IMR-90 (cell line): ENCODE data around the gene NEK4. TPM values are rescaled to one million over a fixed set of nuclear protein-coding genes. Genes with fewer than 3 reads are reported as not detected.

Experiments used
- ATAC-seq: fragments of 200-7000 bp; cut with Tn5 transposase; 2 replicates; pipeline ENCODE4 v1.9.1; 2020; ENCODE audit warnings: low read depth, mild to moderate bottlenecking, moderate library complexity
- BruUV-seq: library from RNA; stranded (reverse); fragments of 400-500 nt; replicated peaks from 2 replicates; lab custom pipeline; 2021; lab: Mats Ljungman, UMichigan
- CTCF ChIA-PET: fragments of 300-600 bp; formaldehyde crosslinking; extraction: SDS; loops from one replicate; lab custom pipeline; 2021; ENCODE audit warnings: antibody characterized with exemption; lab: Yijun Ruan, JAX
- POLR2A ChIA-PET: fragments of 300-600 bp; sonication (Branson Sonifier 250); formaldehyde crosslinking; loops from one replicate; lab custom pipeline; 2022; ENCODE audit warnings: antibody characterized with exemption; ENCODE audit not compliant: unreplicated experiment; lab: Charles Lee
- DNase-seq: peaks from one replicate; pipeline ENCODE4 v3.0.0; 2013
- H2AFZ ChIP-seq: replicated peaks from 2 replicates; pipeline ENCODE3; 2013; ENCODE audit warnings: low read length, mild to moderate bottlenecking; ENCODE audit not compliant: poor library complexity
- H2AK5ac ChIP-seq: 2 replicates; pipeline ENCODE4 v1.6.1; 2013; ENCODE audit warnings: low read depth, low read length, inconsistent platforms
- H2AK9ac ChIP-seq: replicated peaks from 2 replicates; pipeline ENCODE3; 2013; ENCODE audit warnings: mild to moderate bottlenecking, low read depth, low read length, moderate library complexity; ENCODE audit not compliant: poor library complexity
- H2BK120ac ChIP-seq: 2 replicates; pipeline ENCODE4 v1.6.1; 2013; ENCODE audit warnings: low read depth, low read length, inconsistent platforms
- H2BK15ac ChIP-seq: 3 replicates; pipeline ENCODE4 v1.6.1; 2013; ENCODE audit warnings: low read depth, low read length, inconsistent platforms
- H2BK20ac ChIP-seq: 2 replicates; pipeline ENCODE4 v1.6.1; 2013; ENCODE audit warnings: low read depth, mild to moderate bottlenecking, inconsistent platforms, low read length, moderate library complexity
- H2BK5ac ChIP-seq: 2 replicates; pipeline ENCODE4 v1.6.1; 2013; ENCODE audit warnings: mild to moderate bottlenecking, low read depth, low read length, inconsistent platforms; ENCODE audit not compliant: poor library complexity, severe bottlenecking
- H3K14ac ChIP-seq: replicated peaks from 2 replicates; pipeline ENCODE4 v1.6.1; 2013; ENCODE audit warnings: low read depth, low read length, inconsistent platforms
- H3K18ac ChIP-seq: 2 replicates; pipeline ENCODE4 v1.6.1; 2013; ENCODE audit warnings: low read depth, low read length, control low read depth
- H3K23ac ChIP-seq: 2 replicates; pipeline ENCODE4 v1.6.1; 2013; ENCODE audit warnings: low read depth, low read length, inconsistent platforms
- H3K27ac ChIP-seq: 2 replicates; pipeline ENCODE4 v1.5.1; 2013; ENCODE audit warnings: mild to moderate bottlenecking, control low read depth, low read length; ENCODE audit not compliant: insufficient read depth
- H3K27me3 ChIP-seq: 2 replicates; pipeline ENCODE4 v1.6.1; 2013; ENCODE audit warnings: low read length; ENCODE audit not compliant: control insufficient read depth, insufficient read depth
- H3K36me3 ChIP-seq: 2 replicates; pipeline ENCODE4 v1.6.1; 2013; ENCODE audit warnings: low read length, mixed read lengths; ENCODE audit not compliant: control insufficient read depth, insufficient read depth
- H3K4ac ChIP-seq: 2 replicates; pipeline ENCODE4 v1.6.1; 2013; ENCODE audit warnings: low read depth, low read length, inconsistent platforms
- H3K4me1 ChIP-seq: 2 replicates; pipeline ENCODE4 v1.6.1; 2013; ENCODE audit warnings: low read length, mixed read lengths; ENCODE audit not compliant: control insufficient read depth, insufficient read depth
- H3K4me2 ChIP-seq: 2 replicates; pipeline ENCODE4 v1.6.1; 2013; ENCODE audit warnings: low read depth, mild to moderate bottlenecking, control low read depth, low read length, moderate library complexity
- H3K4me3 ChIP-seq: 2 replicates; pipeline ENCODE4 v1.5.1; 2013; ENCODE audit warnings: low read depth, mild to moderate bottlenecking, control low read depth, low read length, moderate library complexity; ENCODE audit not compliant: insufficient read depth
- H3K56ac ChIP-seq: 2 replicates; pipeline ENCODE4 v1.6.1; 2013; ENCODE audit warnings: low read length, inconsistent platforms; ENCODE audit not compliant: insufficient read depth; ENCODE audit errors: extremely low read depth
- H3K79me1 ChIP-seq, 2 experiments: 2 replicates each; pipeline ENCODE4 v1.6.1; 2013; ENCODE audit warnings: low read length in 2 of 2, inconsistent platforms in 1 of 2, low read depth in 1 of 2
- H3K9ac ChIP-seq: 2 replicates; pipeline ENCODE4 v1.6.1; 2013; ENCODE audit warnings: low read depth, low read length, control low read depth
- H3K9me1 ChIP-seq: 2 replicates; pipeline ENCODE4 v1.6.1; 2013; ENCODE audit warnings: low read length, inconsistent platforms; ENCODE audit not compliant: insufficient read depth
- H3K9me3 ChIP-seq: 2 replicates; pipeline ENCODE4 v1.6.1; 2013; ENCODE audit warnings: low read length; ENCODE audit not compliant: control insufficient read depth, insufficient read depth
- H4K20me1 ChIP-seq: 2 replicates; pipeline ENCODE4 v1.6.1; 2013; ENCODE audit warnings: low read length, inconsistent platforms; ENCODE audit not compliant: insufficient read depth
- H4K5ac ChIP-seq: 2 replicates; pipeline ENCODE4 v1.6.1; 2013; ENCODE audit warnings: mild to moderate bottlenecking, low read depth, low read length, control low read depth
- H4K8ac ChIP-seq, 2 experiments: 2 replicates each; pipeline ENCODE4 v1.6.1; 2013; ENCODE audit warnings: low read depth in 2 of 2, low read length in 2 of 2, control low read depth in 1 of 2, inconsistent platforms in 1 of 2
- H4K91ac ChIP-seq: 2 replicates; pipeline ENCODE4 v1.6.1; 2013; ENCODE audit warnings: low read depth, low read length, inconsistent platforms; ENCODE audit not compliant: insufficient read depth
- BHLHE40 ChIP-seq: fragments of 150-350 bp; IDR thresholded peaks from 2 replicates; pipeline ENCODE4 v1.6.1; 2016; ENCODE audit warnings: mild to moderate bottlenecking, low read depth, low read length
- CEBPB ChIP-seq: IDR thresholded peaks from 2 replicates; pipeline ENCODE4 v1.6.1; 2012; ENCODE audit warnings: low read depth, low read length, improper control_type of control experiment
- CHD1 ChIP-seq: IDR thresholded peaks from 2 replicates; pipeline ENCODE4 v1.6.1; 2012; ENCODE audit warnings: low read depth, low read length, improper control_type of control experiment
- CTCF ChIP-seq: conservative IDR thresholded peaks from 2 replicates; pipeline ENCODE4 v1.5.1; 2012; ENCODE audit warnings: mild to moderate bottlenecking, low read depth, low read length, improper control_type of control experiment
- FOS ChIP-seq: fragments of 150-350 bp; IDR thresholded peaks from 2 replicates; pipeline ENCODE4 v1.6.1; 2016; ENCODE audit warnings: low read depth, low read length
- MAFK ChIP-seq: IDR thresholded peaks from 2 replicates; pipeline ENCODE4 v1.6.1; 2012; ENCODE audit warnings: low read depth, low read length, improper control_type of control experiment
- MAZ ChIP-seq: IDR thresholded peaks from 2 replicates; pipeline ENCODE4 v1.6.1; 2012; ENCODE audit warnings: low read depth, mild to moderate bottlenecking, low read length, improper control_type of control experiment, moderate library complexity, borderline replicate concordance
- MXI1 ChIP-seq: IDR thresholded peaks from 2 replicates; pipeline ENCODE4 v1.6.1; 2012; ENCODE audit warnings: low read depth, mild to moderate bottlenecking, low read length, moderate library complexity, borderline replicate concordance
- NFE2L2 ChIP-seq: fragments of 150-350 bp; IDR thresholded peaks from 2 replicates; pipeline ENCODE4 v1.6.1; 2016; ENCODE audit warnings: low read depth, mild to moderate bottlenecking, low read length
- POLR2A ChIP-seq: IDR thresholded peaks from 2 replicates; pipeline ENCODE4 v1.6.1; 2012; ENCODE audit warnings: mild to moderate bottlenecking, low read depth, low read length
- RAD21 ChIP-seq: IDR thresholded peaks from 2 replicates; pipeline ENCODE4 v1.6.1; 2012; ENCODE audit warnings: low read length, improper control_type of control experiment
- RCOR1 ChIP-seq: IDR thresholded peaks from 2 replicates; pipeline ENCODE4 v1.6.1; 2012; ENCODE audit warnings: mild to moderate bottlenecking, low read length, improper control_type of control experiment; ENCODE audit not compliant: insufficient replicate concordance
- RFX5 ChIP-seq: IDR thresholded peaks from 2 replicates; pipeline ENCODE4 v1.8.0; 2012; ENCODE audit warnings: low read depth, mild to moderate bottlenecking, low read length, moderate library complexity
- SMC3 ChIP-seq: fragments of 150-350 bp; IDR thresholded peaks from 2 replicates; pipeline ENCODE4 v1.6.1; 2016; ENCODE audit warnings: low read depth, mild to moderate bottlenecking, antibody characterized with exemption, low read length, moderate library complexity
- USF2 ChIP-seq: fragments of 150-350 bp; IDR thresholded peaks from 2 replicates; pipeline ENCODE4 v1.6.1; 2017; ENCODE audit warnings: mild to moderate bottlenecking, antibody characterized with exemption, low read length, low read depth
- WGBS, 2 experiments: methylation state at CpG; one replicate each; pipeline versions ENCODE4 v1.1.5 to v1.1.7; 2013; ENCODE audit warnings: missing lambda C conversion rate in 2 of 2; ENCODE audit not compliant: insufficient read length in 1 of 2; ENCODE audit errors: extremely low coverage in 2 of 2; 5-methylcytosine and 5-hydroxymethylcytosine counted together
- dilution Hi-C: fragments of 300-500 bp; cut with HindIII; formaldehyde crosslinking; loops from one replicate; pipeline ENCODE4 v1.14.3; 2018; ENCODE audit warnings: low sequenced_read_pairs; ENCODE audit not compliant: unreplicated experiment
- in situ Hi-C: fragments of 300-500 bp; cut with MboI; formaldehyde crosslinking; loops from 3 replicates; pipeline ENCODE4 v1.14.3; 2019; ENCODE audit warnings: low sequenced_read_pairs, inconsistent platforms, mixed read lengths
- intact Hi-C: fragments of 100-400 bp; cut with micrococcal nuclease; formaldehyde crosslinking; loops from 2 replicates; pipeline ENCODE4 v1.10.0; 2022
- polyA plus RNA-seq, 3 experiments: library from polyadenylated mRNA; depleted of rRNA; stranded (reverse); fragments of >200 nt; gene quantifications; 2 replicates each; pipeline ENCODE4 v1.2.3, GENCODE V29; 2012; ENCODE audit warnings: low replicate concordance in 1 of 3
- total RNA-seq: library from RNA; depleted of rRNA; stranded (reverse); fragments of >200 nt; gene quantifications from 2 replicates; pipeline ENCODE4 v1.2.3, GENCODE V29; 2012
- TF ChIP-seq, protein P1 (sequence below): fragments of 150-350 bp; IDR thresholded peaks from 2 replicates; pipeline ENCODE4 v1.6.1; 2016; ENCODE audit warnings: low read depth, mild to moderate bottlenecking, low read length, moderate library complexity, borderline replicate concordance

NEK4 gene
- total and polyA plus RNA-seq, 2 of the 4 experiments (the other 2 are of a cell fraction), result 10.3 to 24.7 TPM

DNA sequence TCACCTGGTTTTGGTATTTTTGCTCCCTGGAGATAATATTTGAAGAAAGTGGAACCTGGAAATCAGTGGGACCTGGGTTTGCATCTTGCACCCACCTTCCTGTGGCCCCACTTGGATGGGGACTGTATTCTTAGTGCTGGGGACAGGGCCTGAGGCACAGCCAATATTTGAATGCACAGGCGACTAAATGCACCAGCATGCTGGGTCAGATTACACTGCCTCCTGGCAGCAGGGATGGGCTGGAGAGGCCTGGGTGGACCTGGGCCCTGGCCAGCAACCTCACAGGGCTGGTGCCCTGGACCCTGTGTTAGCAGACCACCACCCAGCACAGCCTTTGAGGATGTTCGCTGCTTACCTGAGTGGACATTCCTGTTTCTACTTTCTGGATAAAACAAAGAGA, 49.2 kb upstream of the NEK4 start:
- H4K8ac ChIP-seq, result no peak overlapping the region
- no peak overlapping the region for H3K18ac ChIP-seq
- peak overlapping the region; percentile 9 for H2AK9ac ChIP-seq
- H3K4me2 ChIP-seq, result no peak overlapping the region
- no peak overlapping the region for H3K9ac ChIP-seq
- H3K4me1 ChIP-seq, result no peaks in the 10 kb centered on the region
- ChIA-PET CTCF (interaction anchor here (0.5 to 1.0 kb wide), 2 partner anchors 22 to 274 kb away, joined by 3 read pairs; no protein-coding TSS in a partner anchor), POLR2A (no interaction called here)
- no peak overlapping the region for H2AFZ ChIP-seq
- H3K36me3 ChIP-seq, result no peaks in the 10 kb centered on the region
- no peak overlapping the region for H3K27ac ChIP-seq
- no peaks in the 10 kb centered on the region for H3K9me3 ChIP-seq
- no peak overlapping the region for H3K56ac ChIP-seq
- no peak overlapping the region for H2BK120ac ChIP-seq
- peaks cover 2% of the 10 kb centered on the region; the same call in 1 of the 2 replicates for H3K27me3 ChIP-seq
- H3K4me3 ChIP-seq, result no peak overlapping the region
- no peak for TF ChIP-seq CEBPB
- TF ChIP-seq CTCF, result no peak
- TF ChIP-seq MAFK, result no peak
- TF ChIP-seq POLR2A, result no peak
- no peak for TF ChIP-seq FOS
- TF ChIP-seq RCOR1, result no peak
- TF ChIP-seq, protein P1, sequence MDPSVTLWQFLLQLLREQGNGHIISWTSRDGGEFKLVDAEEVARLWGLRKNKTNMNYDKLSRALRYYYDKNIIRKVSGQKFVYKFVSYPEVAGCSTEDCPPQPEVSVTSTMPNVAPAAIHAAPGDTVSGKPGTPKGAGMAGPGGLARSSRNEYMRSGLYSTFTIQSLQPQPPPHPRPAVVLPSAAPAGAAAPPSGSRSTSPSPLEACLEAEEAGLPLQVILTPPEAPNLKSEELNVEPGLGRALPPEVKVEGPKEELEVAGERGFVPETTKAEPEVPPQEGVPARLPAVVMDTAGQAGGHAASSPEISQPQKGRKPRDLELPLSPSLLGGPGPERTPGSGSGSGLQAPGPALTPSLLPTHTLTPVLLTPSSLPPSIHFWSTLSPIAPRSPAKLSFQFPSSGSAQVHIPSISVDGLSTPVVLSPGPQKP, result no peak
- TF ChIP-seq SMC3, result no peak
- no peak for TF ChIP-seq RFX5
- no peak for TF ChIP-seq RAD21
- no peak for TF ChIP-seq CHD1
- TF ChIP-seq BHLHE40, result no peak
- TF ChIP-seq NFE2L2, result no peak
- TF ChIP-seq USF2, result no peak
- no peak for TF ChIP-seq MXI1
- no peak for TF ChIP-seq MAZ
- WGBS, 2 experiments, result 29% methylated on average over 1 of the region's 2 CpGs; no CpG with 5 or more reads in 1 of the 2 experiments
- no peak overlapping the region for H4K91ac ChIP-seq
- H3K4ac ChIP-seq, result no peak overlapping the region
- no peak overlapping the region for H2BK5ac ChIP-seq
- no peaks in the 10 kb centered on the region for H3K9me1 ChIP-seq
- no TSS peak for BruUV-seq
- H3K79me1 ChIP-seq, result no peaks in the 10 kb centered on the region
- in situ Hi-C loops, result no loop called here
- DNase-seq, result no peak
- no peak overlapping the region for H4K5ac ChIP-seq
- H2AK5ac ChIP-seq, result no peak overlapping the region
- H3K23ac ChIP-seq, result no peak overlapping the region
- ATAC-seq, result no peak
- H3K14ac ChIP-seq, result no peak overlapping the region
- H2BK20ac ChIP-seq, result no peak overlapping the region
- intact Hi-C loops, result loop anchor here (1.0 kb wide), 1 partner anchor 77 kb away; no protein-coding TSS in a partner anchor
- H2BK15ac ChIP-seq, result no peak overlapping the region
- dilution Hi-C loops, result no loop called here
- H4K20me1 ChIP-seq, result no peaks in the 10 kb centered on the region
